ENCODE results near the gene MOK. TPM values are rescaled to one million over a fixed set of nuclear protein-coding genes. Genes with fewer than 3 reads are reported as not detected.

MOK gene
- total RNA-seq, 4 donors from 2014 or later = 9.6 to 18.3 (median 10.7) TPM

DNA sequence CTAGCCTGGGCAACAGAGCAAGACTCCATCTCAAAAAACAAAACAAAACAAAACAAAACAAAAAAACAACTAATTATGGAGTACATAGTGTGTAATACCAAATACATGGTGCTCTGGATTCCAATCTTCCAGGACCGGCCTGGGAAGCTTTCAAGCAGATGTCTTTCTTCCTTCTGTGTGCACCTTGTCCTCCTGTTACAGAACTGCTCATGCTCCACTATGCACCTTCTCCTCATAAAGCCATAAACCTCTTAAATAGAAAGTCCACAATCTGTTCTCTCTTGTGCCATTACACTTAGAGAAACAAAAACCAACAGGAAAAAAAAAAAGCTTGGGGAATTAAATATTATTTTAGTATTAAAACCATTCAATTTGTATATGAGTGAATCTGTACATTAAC lies 12.5 kb downstream of the MOK start:
- H3K27ac ChIP-seq (replicated peaks in 1 of 4) = no peak overlapping the region
- H3K4me1 ChIP-seq = peaks cover 12 to 25% (median 19%) of the 10 kb centered on the region in 4 donors
- TF ChIP-seq POLR2AphosphoS5 (IDR thresholded peaks at IDR 0.05) (no peak), POLR2A (IDR thresholded peaks at IDR 0.05; ENCODE audit: low read depth) (no peak), EP300 (IDR thresholded peaks at IDR 0.05) (no peak)
- TF ChIP-seq, protein P1, sequence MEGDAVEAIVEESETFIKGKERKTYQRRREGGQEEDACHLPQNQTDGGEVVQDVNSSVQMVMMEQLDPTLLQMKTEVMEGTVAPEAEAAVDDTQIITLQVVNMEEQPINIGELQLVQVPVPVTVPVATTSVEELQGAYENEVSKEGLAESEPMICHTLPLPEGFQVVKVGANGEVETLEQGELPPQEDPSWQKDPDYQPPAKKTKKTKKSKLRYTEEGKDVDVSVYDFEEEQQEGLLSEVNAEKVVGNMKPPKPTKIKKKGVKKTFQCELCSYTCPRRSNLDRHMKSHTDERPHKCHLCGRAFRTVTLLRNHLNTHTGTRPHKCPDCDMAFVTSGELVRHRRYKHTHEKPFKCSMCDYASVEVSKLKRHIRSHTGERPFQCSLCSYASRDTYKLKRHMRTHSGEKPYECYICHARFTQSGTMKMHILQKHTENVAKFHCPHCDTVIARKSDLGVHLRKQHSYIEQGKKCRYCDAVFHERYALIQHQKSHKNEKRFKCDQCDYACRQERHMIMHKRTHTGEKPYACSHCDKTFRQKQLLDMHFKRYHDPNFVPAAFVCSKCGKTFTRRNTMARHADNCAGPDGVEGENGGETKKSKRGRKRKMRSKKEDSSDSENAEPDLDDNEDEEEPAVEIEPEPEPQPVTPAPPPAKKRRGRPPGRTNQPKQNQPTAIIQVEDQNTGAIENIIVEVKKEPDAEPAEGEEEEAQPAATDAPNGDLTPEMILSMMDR (IDR thresholded peaks at IDR 0.05) = no peak
- H3K36me3 ChIP-seq = peaks cover 0 to 4% (median 0%) of the 10 kb centered on the region in 4 donors
- no peaks in the 10 kb centered on the region for H3K9me3 ChIP-seq
- no peak overlapping the region for H3K4me3 ChIP-seq
- no peaks in the 10 kb centered on the region for H3K27me3 ChIP-seq
- WGBS = 100% methylated on average over 1 of the region's 1 CpG
- intact Hi-C loops (cut with DNase I) = no loop called here
- no peak for DNase-seq (ENCODE audit: extremely low spot score)

GRCh38 chr14:102288139-102288538 lies 16.8 kb downstream of the MOK start:
- H3K27ac ChIP-seq (replicated peaks in 1 of 4) = no peak overlapping the region
- intact Hi-C loops (cut with DNase I) = no loop called here
- WGBS = 98% methylated on average over 2 of the region's 2 CpGs
- no peak for TF ChIP-seq POLR2AphosphoS5 (IDR thresholded peaks at IDR 0.05)
- no peak for DNase-seq (ENCODE audit: extremely low spot score)
- no peaks in the 10 kb centered on the region for H3K9me3 ChIP-seq
- H3K4me1 ChIP-seq = peaks cover 0 to 6% (median 0%) of the 10 kb centered on the region in 4 donors
- H3K36me3 ChIP-seq = peaks cover 0 to 4% (median 0%) of the 10 kb centered on the region in 4 donors
- no peaks in the 10 kb centered on the region for H3K27me3 ChIP-seq
- no peak overlapping the region for H3K4me3 ChIP-seq

GRCh38 chr14:102285106-102285505 lies 19.9 kb downstream of the MOK start:
- H3K36me3 ChIP-seq = peaks cover 0 to 25% (median 2%) of the 10 kb centered on the region in 4 donors
- no peaks in the 10 kb centered on the region for H3K9me3 ChIP-seq
- H3K27me3 ChIP-seq = no peaks in the 10 kb centered on the region
- intact Hi-C loops (cut with DNase I) = no loop called here
- DNase-seq (ENCODE audit: extremely low spot score) = no peak
- 100% methylated on average over 2 of the region's 2 CpGs for WGBS
- TF ChIP-seq POLR2A (IDR thresholded peaks at IDR 0.05; ENCODE audit: low read depth) (no peak), POLR2AphosphoS5 (IDR thresholded peaks at IDR 0.05) (no peak), EP300 (IDR thresholded peaks at IDR 0.05) (no peak)
- TF ChIP-seq, protein P1 (IDR thresholded peaks at IDR 0.05) = no peak
- H3K4me3 ChIP-seq = no peak overlapping the region
- H3K4me1 ChIP-seq = peaks cover 0 to 1% (median under 1%) of the 10 kb centered on the region in 4 donors
- no peak overlapping the region for H3K27ac ChIP-seq (replicated peaks in 1 of 4)

- TF ChIP-seq, protein P1 (IDR thresholded peaks at IDR 0.05) = no peak
- TF ChIP-seq POLR2AphosphoS5 (IDR thresholded peaks at IDR 0.05) (no peak), EP300 (IDR thresholded peaks at IDR 0.05) (no peak), POLR2A (IDR thresholded peaks at IDR 0.05; ENCODE audit: low read depth) (no peak)
- 53% methylated on average over 2 of the region's 2 CpGs for WGBS
- Histone ChIP-seq H3K4me1 (peaks cover 2 to 16% (median 13%) of the 10 kb centered on the region in 4 donors), H3K36me3 (peaks cover 0 to 28% (median 2%) of the 10 kb centered on the region in 4 donors), H3K27ac (replicated peaks in 1 of 4) (no peak overlapping the region), H3K9me3 (no peaks in the 10 kb centered on the region), H3K4me3 (no peak overlapping the region), H3K27me3 (no peaks in the 10 kb centered on the region)
- intact Hi-C loops (cut with DNase I) = no loop called here
- DNase-seq (ENCODE audit: extremely low spot score) = no peak
These were observed 21.3 kb downstream of the MOK start for GRCh38 chr14:102283631-102284129.

- no peak for DNase-seq (ENCODE audit: extremely low spot score)
- WGBS = 85% methylated on average over 9 of the region's 9 CpGs
- peaks cover 5 to 23% (median 21%) of the 10 kb centered on the region in 4 donors for H3K4me1 ChIP-seq
- intact Hi-C loops (cut with DNase I) = no loop called here
- H3K9me3 ChIP-seq = no peaks in the 10 kb centered on the region
- H3K36me3 ChIP-seq = peaks cover 0 to 24% (median 2%) of the 10 kb centered on the region in 4 donors
- no peak overlapping the region for H3K27ac ChIP-seq (replicated peaks in 1 of 4)
- no peak overlapping the region for H3K4me3 ChIP-seq
- TF ChIP-seq POLR2A (IDR thresholded peaks at IDR 0.05; ENCODE audit: low read depth) = no peak
- TF ChIP-seq, protein P1 (IDR thresholded peaks at IDR 0.05) = no peak
- TF ChIP-seq EP300 (IDR thresholded peaks at IDR 0.05) = no peak
- no peaks in the 10 kb centered on the region for H3K27me3 ChIP-seq
These were observed 22.1 kb downstream of the MOK start for GRCh38 chr14:102282751-102283465.
